ENCODE measurements around the gene APPL1. TPM values are rescaled to one million over a fixed set of nuclear protein-coding genes. Genes with fewer than 3 reads are reported as not detected.

Gene APPL1
- total and polyA plus RNA-seq, 2 donors (not counting 3 experiments of a cell fraction or from before 2014, with no cell fraction given): 9.2 to 28.8 TPM

DNA sequence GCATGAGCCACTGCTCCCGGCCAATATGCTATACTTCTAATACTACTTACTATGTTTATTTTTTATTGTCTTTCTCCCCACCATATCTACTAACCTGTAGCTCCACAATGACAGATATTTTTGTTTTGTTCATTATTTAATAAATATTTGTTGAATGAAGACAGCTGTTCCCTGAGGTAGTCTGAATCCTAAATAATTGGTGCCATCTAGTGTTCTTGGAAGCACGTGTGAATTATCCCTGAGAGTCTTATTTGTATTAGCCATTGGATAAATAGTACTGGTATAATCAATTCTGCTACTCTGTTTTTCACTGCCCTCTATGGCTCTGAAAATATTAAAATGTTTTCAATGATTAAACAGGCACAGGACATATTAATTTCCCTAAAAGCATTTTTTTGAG lies 5.6 kb upstream of the APPL1 start:
- H3K9me3 ChIP-seq (replicated peaks; ENCODE audit: control insufficient read depth, insufficient read depth, low read length): no peaks in the 10 kb centered on the region
- H4K20me1 ChIP-seq (replicated peaks; ENCODE audit: control insufficient read depth, extremely low read depth, insufficient read depth, low read length): no peaks in the 10 kb centered on the region
- H3K27me3 ChIP-seq (ENCODE audit: control insufficient read depth in 2 of 2, insufficient read depth in 2 of 2, low read length in 2 of 2): no peaks in the 10 kb centered on the region
- no peaks in the 10 kb centered on the region for H3K9me1 ChIP-seq (replicated peaks; ENCODE audit: control insufficient read depth, extremely low read depth, insufficient read depth, low read length)
- no peak for TF ChIP-seq POLR2A (IDR thresholded peaks at IDR 0.05; ENCODE audit: low read depth, low read length)
- no peak for TF ChIP-seq JUN (IDR thresholded peaks at IDR 0.05; ENCODE audit: borderline replicate concordance, insufficient read depth, insufficient read length, low read depth)
- TF ChIP-seq MYC (IDR thresholded peaks at IDR 0.05; ENCODE audit: low read depth, low read length): no peak
- TF ChIP-seq POLR2AphosphoS5 (IDR thresholded peaks at IDR 0.05; ENCODE audit: insufficient read depth, low read depth, low read length): no peak
- TF ChIP-seq MAX (IDR thresholded peaks at IDR 0.05; ENCODE audit: insufficient read depth, insufficient read length): no peak
- no peak for TF ChIP-seq FOS (IDR thresholded peaks at IDR 0.05; ENCODE audit: borderline replicate concordance, insufficient read depth, low read length)
- no peak for TF ChIP-seq EZH2 (IDR thresholded peaks at IDR 0.05; ENCODE audit: borderline replicate concordance, low read depth, low read length, severe bottlenecking)
- TF ChIP-seq CTCF (IDR thresholded peaks at IDR 0.05; ENCODE audit: extremely low read depth in 1 of 2, insufficient read depth in 1 of 2, low read depth in 1 of 2, low read length in 2 of 2): no peak
- TF ChIP-seq GATA2 (IDR thresholded peaks at IDR 0.05; ENCODE audit: insufficient read depth, insufficient read length, low read depth, low read length): no peak
- dilution Hi-C loops (cut with MboI; ENCODE audit: extremely low pct_ligation_motif_present, low sequenced_read_pairs) (no loop called here), intact Hi-C loops (cut with micrococcal nuclease) (loop anchor here (1.0 kb wide), 1 partner anchor 122 kb away; no protein-coding TSS in a partner anchor)
- no peak overlapping the region for H3K9ac ChIP-seq (replicated peaks; ENCODE audit: extremely low read depth, insufficient read depth, low read length)
- no peaks in the 10 kb centered on the region for H3K36me3 ChIP-seq (ENCODE audit: control insufficient read depth in 2 of 2, extremely low read depth in 1 of 2, insufficient read depth in 2 of 2, low read length in 2 of 2)
- H3K4me3 ChIP-seq (replicated peaks in 1 of 3; ENCODE audit: insufficient read depth in 1 of 3, low read depth in 1 of 3, low read length in 3 of 3): no peak overlapping the region
- DNase-seq (ENCODE audit: low read depth, low spot score) (peak; percentile 37), FAIRE-seq (peak; percentile 42)
- H3K4me2 ChIP-seq (ENCODE audit: insufficient read depth, low read length): no peak overlapping the region
- POLR2A ChIA-PET: no interaction called here
- no peaks in the 10 kb centered on the region for H3K79me2 ChIP-seq (ENCODE audit: control insufficient read depth, insufficient read depth, low read length)
- CTCF ChIA-PET: interaction anchor here (0.7 to 3.5 kb wide), 8 partner anchors 12 to 226 kb away, joined by 4 to 13 read pairs (median 8); no protein-coding TSS in a partner anchor
- no peak overlapping the region for H3K27ac ChIP-seq (ENCODE audit: insufficient read depth, low read depth, low read length)
- H2AFZ ChIP-seq (ENCODE audit: low read depth, low read length): no peak overlapping the region
- peaks cover 4% of the 10 kb centered on the region for H3K4me1 ChIP-seq (ENCODE audit: control insufficient read depth, extremely low read depth, insufficient read depth, low read length)
- BruUV-seq (replicated peaks): no TSS peak

Data from endothelial cell of umbilical vein (primary cell).